ENCODE results near the gene ADAMTSL4. TPM values are rescaled to one million over a fixed set of nuclear protein-coding genes. Genes with fewer than 3 reads are reported as not detected.

The ADAMTSL4 gene
- total RNA-seq = under 0.01 and 0.44 TPM in 2 replicates

DNA sequence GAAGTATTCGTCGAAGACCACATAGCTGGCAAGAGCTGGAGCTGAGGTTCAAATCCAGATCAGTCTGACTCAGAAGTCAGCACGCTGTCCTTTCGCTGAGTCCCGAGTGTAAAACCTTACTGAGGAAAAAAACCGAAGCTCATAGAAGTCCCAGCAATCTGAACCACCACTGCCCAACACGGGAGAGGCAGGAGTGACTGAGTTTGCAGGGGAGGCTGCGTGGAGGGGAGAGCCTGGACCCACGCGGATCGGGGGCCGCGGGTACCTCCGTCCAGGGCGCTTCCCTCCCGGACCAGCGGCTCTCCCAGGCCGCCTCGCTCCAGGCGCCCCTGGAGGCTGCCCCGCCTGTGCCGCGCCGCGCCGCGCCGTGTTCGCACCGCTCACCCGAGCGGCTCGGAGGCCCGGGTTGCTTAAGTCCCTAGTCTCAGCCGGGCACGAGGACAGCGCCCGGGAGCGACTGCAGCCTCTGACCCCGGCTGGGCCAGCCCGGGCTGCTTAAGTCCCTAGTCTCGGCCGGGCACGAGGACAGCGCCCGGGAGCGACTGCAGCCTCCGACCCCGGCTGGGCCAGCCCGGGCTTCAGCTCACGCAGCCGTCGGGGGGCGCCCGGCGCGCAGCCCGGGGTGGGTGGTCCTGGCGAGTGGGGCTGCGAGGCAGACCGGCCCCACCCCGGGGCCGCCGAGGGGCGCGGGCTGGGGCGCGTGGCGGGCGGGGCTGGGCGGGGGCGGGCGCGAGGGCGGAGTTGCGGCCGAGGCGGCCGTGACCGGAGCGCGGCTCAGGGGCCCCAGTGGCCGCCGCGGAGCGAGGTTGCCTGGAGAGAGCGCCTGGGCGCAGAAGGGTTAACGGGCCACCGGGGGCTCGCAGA lies at the start of gene ADAMTSL4:
Gene ADAMTSL4, plus strand, starts transcription at position 777 of the 864 bp plus-strand sequence. CDS start 2,881 bp downstream, outside the sequence.

GRCh38 chr1:150507912-150508864 lies 41.0 kb upstream of the ADAMTSL4 start, which contains the start of gene ECM1:
ECM1 (plus strand) TSS chr1:150508109; CDS start chr1:150508210, 101 bp downstream.

DNA sequence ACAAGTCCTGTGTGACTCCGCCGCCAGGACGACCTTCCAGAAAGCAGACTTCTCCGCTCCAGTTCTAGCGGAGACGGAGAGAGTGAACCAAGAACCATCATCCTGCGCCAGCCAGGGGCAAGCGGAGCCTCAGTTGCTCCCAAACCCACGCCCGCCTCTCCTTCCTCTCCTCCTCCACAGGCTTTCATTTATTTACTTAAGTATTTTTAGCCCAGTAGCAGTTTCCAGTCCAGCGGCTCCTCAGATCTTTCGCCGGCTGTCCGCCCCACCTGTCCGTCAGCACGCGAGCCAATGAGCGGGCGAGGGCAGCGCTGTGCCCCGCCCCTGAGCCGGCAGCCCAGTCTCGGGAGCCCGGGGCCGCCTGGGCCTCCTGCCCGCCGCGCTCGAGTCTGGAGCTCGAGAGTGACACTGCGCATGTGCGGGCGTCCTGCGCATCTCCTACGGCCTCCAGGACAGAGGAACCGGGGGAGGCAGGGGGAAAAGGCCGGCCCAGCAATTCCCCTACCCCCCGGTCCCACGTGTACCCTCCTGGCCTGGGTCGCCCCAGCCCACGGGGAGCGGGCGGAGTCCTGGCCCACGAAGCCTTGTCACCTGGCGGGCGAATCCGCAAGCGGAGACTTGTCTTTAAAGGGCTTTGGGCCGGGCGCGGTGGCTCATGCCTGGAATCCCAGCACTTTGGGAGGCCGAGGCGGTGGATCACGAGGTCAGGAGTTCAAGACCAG lies 33.7 kb upstream of the ADAMTSL4 start, which contains the start of gene FALEC:
Gene FALEC, plus strand, starts transcription at position 425 of the 722 bp plus-strand sequence.

GRCh38 chr1:150579110-150579944 lies 30.1 kb downstream of the ADAMTSL4 start, which contains the start of gene MCL1:
MCL1 (minus strand) TSS chr1:150579610; CDS start chr1:150579530, 80 bp downstream.

Other genes starting within 250 kb of the ADAMTSL4 start
- gene PRPF3, start 227.9 kb upstream of the ADAMTSL4 start, total RNA-seq = 33.8 and 47.1 TPM in 2 replicates
- gene RPRD2, start 185.3 kb upstream of the ADAMTSL4 start, total RNA-seq = 3.7 and 8.7 TPM in 2 replicates
- gene TARS2, start 62.0 kb upstream of the ADAMTSL4 start, total RNA-seq = 7.4 and 11.5 TPM in 2 replicates
- gene ECM1, start 41.3 kb upstream of the ADAMTSL4 start, total RNA-seq = 0.16 and 0.38 TPM in 2 replicates
- gene FALEC, start 33.7 kb upstream of the ADAMTSL4 start, total RNA-seq = not detected in 2 replicates
- gene MCL1, start 30.2 kb downstream of the ADAMTSL4 start, total RNA-seq = 122 and 253 TPM in 2 replicates
- gene ENSA, start 80.2 kb downstream of the ADAMTSL4 start, total RNA-seq = 69.2 and 77.7 TPM in 2 replicates
- gene GOLPH3L, start 147.7 kb downstream of the ADAMTSL4 start, total RNA-seq = 7.9 and 18.1 TPM in 2 replicates
- gene HORMAD1, start 171.5 kb downstream of the ADAMTSL4 start, total RNA-seq = 0.13 TPM in 1 of 2 replicates, not detected in the other
- gene CTSS, start 216.4 kb downstream of the ADAMTSL4 start, total RNA-seq = 45.8 and 116 TPM in 2 replicates